ENCODE data around the gene SNRNP25.
A peak's percentile ranks its signal among the peaks of the same experiment; 100 is the strongest.

The SNRNP25 gene

DNA sequence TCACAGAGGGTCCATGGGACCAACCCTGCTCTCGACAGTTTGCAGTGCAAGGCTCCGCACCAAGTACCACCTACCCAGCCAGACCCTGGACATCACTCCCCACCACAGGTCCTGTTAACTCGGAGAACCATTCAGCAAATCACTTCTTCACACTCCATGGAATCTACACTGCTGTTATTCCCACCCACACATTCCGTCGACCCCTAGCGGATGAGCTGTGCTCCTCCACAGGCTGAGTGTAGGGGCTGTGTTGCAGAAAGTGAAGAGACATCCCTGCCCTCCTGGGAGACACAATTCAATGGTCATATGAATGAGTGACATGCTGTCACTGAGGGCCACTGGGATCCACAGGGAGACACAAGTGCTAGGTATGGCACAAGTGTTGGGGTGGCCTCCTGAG lies 51.9 kb downstream of the SNRNP25 start:
- no peaks in the 10 kb centered on the region for H3F3A ChIP-seq (ENCODE audit: insufficient read depth, low read length)
- H3K9me2 ChIP-seq (ENCODE audit: low read depth, low read length), result no peaks in the 10 kb centered on the region
- no peak overlapping the region for H3K27ac ChIP-seq (ENCODE audit: low read depth, low read length, poor library complexity, severe bottlenecking)
- no peaks in the 10 kb centered on the region for H3K79me2 ChIP-seq (ENCODE audit: insufficient read depth, low read length)
- H3K36me3 ChIP-seq (ENCODE audit: insufficient read depth, low read length), result peaks cover 11% of the 10 kb centered on the region; the same call in 1 of the 2 replicates
- no peak overlapping the region for H2AFZ ChIP-seq (ENCODE audit: low read length)
- H3K4me1 ChIP-seq (ENCODE audit: insufficient read depth, low read length, severe bottlenecking), result no peaks in the 10 kb centered on the region
- no peak overlapping the region for H3K4me2 ChIP-seq (ENCODE audit: low read length)
- H3K9ac ChIP-seq (ENCODE audit: low read length), result no peak overlapping the region
- H3K4me3 ChIP-seq (ENCODE audit: low read depth, low read length, poor library complexity, severe bottlenecking), result no peak overlapping the region
- no peak for TF ChIP-seq EZH2 (IDR thresholded peaks at IDR 0.05; ENCODE audit: borderline replicate concordance, low read length)
- TF ChIP-seq, protein P1, sequence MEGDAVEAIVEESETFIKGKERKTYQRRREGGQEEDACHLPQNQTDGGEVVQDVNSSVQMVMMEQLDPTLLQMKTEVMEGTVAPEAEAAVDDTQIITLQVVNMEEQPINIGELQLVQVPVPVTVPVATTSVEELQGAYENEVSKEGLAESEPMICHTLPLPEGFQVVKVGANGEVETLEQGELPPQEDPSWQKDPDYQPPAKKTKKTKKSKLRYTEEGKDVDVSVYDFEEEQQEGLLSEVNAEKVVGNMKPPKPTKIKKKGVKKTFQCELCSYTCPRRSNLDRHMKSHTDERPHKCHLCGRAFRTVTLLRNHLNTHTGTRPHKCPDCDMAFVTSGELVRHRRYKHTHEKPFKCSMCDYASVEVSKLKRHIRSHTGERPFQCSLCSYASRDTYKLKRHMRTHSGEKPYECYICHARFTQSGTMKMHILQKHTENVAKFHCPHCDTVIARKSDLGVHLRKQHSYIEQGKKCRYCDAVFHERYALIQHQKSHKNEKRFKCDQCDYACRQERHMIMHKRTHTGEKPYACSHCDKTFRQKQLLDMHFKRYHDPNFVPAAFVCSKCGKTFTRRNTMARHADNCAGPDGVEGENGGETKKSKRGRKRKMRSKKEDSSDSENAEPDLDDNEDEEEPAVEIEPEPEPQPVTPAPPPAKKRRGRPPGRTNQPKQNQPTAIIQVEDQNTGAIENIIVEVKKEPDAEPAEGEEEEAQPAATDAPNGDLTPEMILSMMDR (IDR thresholded peaks at IDR 0.05; ENCODE audit: low read length), result no peak
- no peaks in the 10 kb centered on the region for H3K27me3 ChIP-seq (ENCODE audit: insufficient read depth, low read length)
- no peaks in the 10 kb centered on the region for H4K20me1 ChIP-seq (ENCODE audit: insufficient read depth, low read length)
- no peaks in the 10 kb centered on the region for H3K9me3 ChIP-seq (ENCODE audit: low read length)

DNA sequence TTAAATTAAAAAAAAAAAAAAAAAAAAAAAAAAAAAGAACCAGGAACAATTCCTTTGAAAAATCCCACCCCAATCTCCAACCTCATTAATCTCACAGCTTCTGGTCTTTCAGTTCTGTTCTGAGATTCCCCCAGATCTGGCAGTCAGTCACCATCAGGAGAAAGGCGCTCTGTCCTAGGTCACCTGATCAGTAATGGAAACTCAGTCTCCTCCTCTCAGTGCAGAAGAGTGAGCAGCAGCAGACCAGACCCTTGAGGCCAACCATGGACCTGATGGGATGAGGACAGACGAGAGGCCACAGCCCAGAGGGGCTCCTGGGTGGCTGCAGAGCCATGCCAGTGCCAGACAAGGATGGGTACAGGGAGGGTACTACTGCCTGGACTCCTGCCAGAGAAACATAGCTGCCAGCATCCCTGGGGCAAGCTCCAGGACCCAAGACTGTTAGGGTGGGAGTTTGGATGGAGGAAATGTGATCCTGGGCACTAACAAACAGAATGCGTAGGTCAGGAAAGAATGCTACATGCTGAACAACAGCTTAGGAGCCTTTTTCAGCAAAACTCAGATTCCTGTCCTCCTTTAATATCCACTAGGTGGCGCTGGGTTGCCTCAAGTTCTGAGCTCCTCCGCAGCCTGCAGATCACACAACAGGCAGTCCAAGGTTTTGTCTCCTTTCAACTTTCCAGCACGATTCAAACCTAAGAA lies 53.1 kb downstream of the SNRNP25 start:
- TF ChIP-seq EZH2 (IDR thresholded peaks at IDR 0.05; ENCODE audit: borderline replicate concordance, low read length), result no peak
- TF ChIP-seq, protein P1 (IDR thresholded peaks at IDR 0.05; ENCODE audit: low read length), result peak; percentile 86
- Histone ChIP-seq H3K4me3 (ENCODE audit: low read depth, low read length, poor library complexity, severe bottlenecking) (no peak overlapping the region), H3K36me3 (ENCODE audit: insufficient read depth, low read length) (peaks cover 16% of the 10 kb centered on the region), H3F3A (ENCODE audit: insufficient read depth, low read length) (no peaks in the 10 kb centered on the region), H3K9me2 (ENCODE audit: low read depth, low read length) (no peaks in the 10 kb centered on the region), H3K79me2 (ENCODE audit: insufficient read depth, low read length) (no peaks in the 10 kb centered on the region), H3K4me2 (ENCODE audit: low read length) (no peak overlapping the region), H3K4me1 (ENCODE audit: insufficient read depth, low read length, severe bottlenecking) (no peaks in the 10 kb centered on the region), H4K20me1 (ENCODE audit: insufficient read depth, low read length) (no peaks in the 10 kb centered on the region), H2AFZ (ENCODE audit: low read length) (no peak overlapping the region), H3K27me3 (ENCODE audit: insufficient read depth, low read length) (no peaks in the 10 kb centered on the region), H3K27ac (ENCODE audit: low read depth, low read length, poor library complexity, severe bottlenecking) (no peak overlapping the region), H3K9ac (ENCODE audit: low read length) (no peak overlapping the region), H3K9me3 (ENCODE audit: low read length) (no peaks in the 10 kb centered on the region)
